Hematopoietic multipotent progenitor cell treated with erythropoietin and hydrocortisone succinate and interleukin-3 and kit ligand, for 15 days (in vitro differentiated cells): Measurements from ENCODE around the gene NCS1.
A peak's percentile ranks its signal among the peaks of the same experiment; 100 is the strongest.

ENCODE experiments used
- DNase-seq: peaks from one replicate; pipeline ENCODE4 v3.0.0-alpha.2; 2015; ENCODE audit warnings: low spot score

The NCS1 gene

DNA sequence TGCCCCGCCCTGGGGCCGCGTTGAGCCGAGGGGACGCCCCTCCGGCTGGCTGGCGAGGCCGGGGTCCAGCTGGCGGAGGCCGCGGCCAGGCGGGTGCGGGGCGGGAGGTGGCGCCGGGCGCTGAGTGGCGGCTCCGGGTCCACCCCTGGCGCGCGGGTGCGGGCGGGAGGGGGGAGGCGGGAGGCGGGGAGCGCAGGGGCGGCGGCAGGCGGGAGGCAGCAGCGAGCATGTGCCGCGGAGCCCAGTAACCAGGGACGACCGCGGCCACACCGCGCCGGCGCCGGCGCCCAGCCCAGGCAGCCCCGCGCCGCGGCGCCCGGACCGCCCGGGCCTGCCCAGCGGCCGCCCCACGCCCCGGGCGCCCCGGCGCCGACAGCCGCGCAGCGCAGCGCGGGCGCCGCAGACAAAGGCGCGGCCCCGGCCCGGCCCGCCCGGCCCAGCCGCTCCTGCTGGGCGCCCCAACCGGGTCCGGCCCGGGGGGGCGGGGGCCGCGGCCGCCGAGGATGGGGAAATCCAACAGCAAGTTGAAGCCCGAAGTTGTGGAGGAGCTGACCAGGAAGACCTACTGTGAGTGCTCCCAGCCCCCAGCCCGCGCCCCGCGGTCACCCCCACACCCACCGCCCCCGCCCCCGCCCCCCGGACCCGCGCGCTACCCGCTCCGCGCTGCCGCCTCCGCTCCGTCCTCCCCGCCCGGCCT, at the start of gene NCS1:
Gene NCS1, plus strand, starts transcription at position 244 of the 697 bp plus-strand sequence. Its CDS starts 260 bp downstream, at position 504.
- DNase-seq: peak; percentile 75

DNA sequence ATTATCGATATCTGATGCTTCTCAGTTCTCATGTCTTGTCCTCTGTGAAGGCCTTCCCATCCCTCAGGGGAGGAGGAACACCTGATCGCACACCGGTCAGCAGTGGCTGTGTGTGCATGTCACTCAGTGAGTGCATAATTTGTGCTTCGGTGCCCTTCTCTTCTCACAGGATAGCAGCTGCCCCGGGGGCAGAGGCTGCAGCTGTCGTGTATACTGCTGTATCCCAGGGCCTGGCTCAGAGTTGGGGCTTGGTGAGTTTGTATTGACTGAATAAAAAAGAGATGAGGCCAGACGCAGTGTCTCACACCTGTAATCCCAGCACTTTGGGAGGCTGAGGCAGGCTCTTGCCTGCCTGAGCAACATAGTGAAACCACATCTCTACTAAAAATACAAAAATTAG, 49.7 kb upstream of the NCS1 start:
- DNase-seq: no peak

DNA sequence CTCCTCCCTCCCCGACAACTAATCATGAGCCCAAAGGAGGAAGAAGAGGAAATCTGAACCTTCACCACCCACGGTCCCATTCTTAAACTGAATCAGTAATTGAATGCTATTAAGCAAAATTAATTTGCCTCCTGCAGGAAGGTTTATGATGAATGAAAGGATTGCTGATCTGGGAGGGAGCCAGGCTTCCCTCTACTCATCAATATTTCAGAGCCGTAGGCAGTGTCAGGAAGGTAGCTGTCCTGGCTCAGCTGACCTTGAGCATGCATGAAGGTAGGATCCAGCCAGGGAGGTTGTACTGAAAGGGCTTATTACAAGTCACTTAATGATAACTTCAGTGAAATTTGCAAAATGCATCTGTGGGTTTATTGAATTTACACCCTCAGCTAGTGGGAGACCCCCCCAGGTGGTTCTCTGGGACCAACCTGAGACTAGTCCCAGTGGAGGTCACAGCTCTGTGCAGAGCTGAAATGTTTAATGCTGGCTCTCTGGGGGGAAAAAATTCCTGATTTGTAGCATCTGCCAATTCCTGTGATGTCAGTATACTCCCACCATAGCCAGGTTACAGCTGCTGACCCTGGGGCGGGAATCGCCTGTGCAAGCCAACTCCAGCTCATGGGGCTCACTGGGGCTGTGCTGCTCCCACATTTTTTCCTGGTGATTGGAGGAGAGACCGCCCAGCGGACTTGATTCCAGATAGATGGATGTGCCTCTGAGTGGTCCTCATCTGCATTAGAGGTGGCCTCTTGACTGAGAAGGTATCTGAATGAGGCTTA, 47.9 kb upstream of the NCS1 start:
- no peak for DNase-seq

DNA sequence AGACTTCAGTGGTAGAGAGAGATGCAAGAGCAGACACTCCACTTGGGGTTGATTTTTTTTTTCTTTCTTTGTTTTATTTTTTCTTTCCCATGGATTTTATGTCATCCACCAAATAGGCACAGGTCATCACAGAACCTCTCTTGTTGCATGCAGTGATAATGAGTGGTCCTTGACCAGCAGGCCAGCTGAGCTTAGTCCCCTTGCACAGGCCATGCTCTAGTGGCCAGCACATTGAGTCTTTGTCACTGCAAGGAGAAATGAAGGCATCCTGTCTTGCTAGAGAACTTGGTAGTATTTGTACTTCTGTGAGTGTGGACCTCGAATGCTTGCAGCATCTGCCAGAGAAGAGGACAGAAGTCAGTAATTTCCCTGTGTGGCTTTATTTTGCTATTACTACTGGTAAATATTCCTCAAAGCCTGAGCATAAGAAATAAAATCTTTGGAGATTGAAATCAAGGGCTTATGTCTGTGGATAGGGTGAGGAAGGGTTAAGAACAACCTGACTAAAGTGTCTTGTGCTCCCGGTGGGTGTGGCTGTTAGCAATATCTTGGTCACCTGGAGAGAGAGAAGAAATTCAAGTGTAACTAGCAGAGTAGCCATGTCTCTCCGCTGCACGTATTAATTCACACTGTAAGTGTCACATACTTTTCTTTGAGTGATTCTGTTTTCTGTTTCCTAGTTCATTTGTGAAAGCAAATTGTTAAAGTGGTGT, 45.3 kb upstream of the NCS1 start:
- DNase-seq: no peak

DNA sequence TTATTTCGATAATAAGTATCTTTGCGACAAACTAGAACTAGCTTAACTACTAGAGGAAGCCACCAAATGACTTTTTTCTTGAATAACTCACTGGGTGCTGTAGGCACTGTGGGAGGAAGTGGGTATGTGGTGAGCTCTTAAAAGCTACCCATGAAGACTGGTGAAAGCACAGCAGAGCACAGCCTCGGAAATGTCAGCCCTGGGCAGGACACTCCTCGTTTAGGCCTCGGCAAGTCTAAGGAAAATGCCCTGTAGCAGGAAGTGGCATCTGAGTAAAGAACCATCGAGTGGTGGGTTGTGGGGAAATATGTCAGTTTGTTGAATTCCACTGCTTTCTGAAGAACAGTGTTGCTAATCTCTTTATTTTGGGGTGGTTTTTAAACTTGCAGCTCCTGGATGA, 44.0 kb upstream of the NCS1 start:
- no peak for DNase-seq

DNA sequence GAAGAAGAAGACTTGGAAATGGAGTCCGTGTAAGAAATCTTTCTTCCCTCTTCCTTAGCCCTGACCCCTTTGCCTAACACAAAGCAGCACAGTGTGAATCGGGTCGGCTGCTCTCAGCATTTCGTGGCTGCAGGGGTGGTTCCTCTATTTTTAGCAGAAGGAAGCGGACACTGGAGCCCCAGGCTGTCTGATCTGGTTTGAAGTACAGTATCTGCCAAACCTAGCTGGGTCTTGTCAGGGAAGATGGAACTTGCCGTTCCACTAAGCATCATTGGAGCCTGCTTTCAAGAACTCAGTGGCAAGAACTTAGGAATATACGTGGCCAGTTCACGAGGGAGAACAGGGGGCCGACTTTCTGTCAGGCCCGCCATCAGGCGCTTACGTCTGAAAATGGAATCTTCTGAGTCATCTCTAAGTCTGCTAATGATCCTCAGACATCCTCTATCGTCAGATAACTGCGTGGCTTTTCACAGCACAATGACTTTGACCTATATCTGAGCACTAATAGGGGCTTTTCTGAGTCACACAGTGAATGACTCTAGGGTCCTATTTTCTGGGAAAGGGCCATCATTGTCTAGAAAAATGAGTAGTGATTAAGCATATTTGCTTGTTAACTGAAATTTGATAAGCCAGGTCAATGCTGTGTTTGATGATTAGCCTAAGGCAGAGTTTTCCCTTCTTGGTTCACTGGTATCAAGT, 43.3 kb upstream of the NCS1 start:
- peak; percentile 75 for DNase-seq

DNA sequence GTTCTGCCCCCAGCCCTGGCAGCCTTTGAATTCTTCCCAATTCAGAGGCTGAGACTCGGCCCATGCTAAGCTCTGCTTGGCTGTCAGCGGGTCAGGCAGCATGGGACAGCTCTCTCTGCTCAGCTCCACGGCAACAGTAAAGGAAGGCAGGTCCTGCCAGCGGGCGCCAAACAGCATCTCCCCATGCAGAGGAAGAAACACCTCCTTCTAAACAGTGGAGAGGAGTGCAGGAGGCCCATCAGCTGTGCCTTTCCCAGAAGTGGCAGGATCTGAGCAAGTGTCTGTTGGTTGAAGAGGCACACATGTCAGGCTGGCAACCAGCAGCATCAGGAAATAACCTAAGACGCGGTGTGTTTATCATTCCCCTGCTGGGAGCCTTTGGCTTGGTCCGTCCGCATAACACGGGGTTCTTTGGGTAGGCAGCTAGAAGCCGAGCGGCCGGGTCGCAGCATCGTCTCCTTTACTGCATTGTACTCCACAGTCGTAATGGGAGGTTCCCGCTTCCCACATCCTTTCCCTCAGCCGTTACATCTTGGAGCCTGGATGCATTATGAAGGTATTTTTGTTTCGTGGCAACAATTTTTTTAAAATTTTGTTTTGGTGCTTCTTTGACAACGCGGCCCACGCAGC, 42.7 kb upstream of the NCS1 start:
- no peak for DNase-seq

DNA sequence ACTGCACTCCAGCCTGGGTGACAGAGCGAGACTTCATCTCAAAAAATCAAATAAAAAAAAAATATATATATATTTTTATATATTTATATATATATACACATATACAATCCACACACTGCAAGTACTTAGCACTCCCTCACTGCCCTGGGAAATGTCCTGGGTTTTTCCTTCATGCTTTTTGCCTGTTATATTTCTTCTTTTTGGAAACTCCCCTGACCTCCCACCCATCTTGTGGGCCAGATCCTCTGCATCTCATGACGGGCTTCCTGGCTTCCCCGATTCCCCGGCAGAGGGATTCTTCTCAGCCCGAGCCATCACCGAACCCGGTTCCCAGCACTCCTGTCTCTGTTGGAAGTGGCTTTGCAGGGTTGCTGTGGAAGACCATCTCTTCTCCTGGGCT, 39.5 kb upstream of the NCS1 start:
- no peak for DNase-seq

DNA sequence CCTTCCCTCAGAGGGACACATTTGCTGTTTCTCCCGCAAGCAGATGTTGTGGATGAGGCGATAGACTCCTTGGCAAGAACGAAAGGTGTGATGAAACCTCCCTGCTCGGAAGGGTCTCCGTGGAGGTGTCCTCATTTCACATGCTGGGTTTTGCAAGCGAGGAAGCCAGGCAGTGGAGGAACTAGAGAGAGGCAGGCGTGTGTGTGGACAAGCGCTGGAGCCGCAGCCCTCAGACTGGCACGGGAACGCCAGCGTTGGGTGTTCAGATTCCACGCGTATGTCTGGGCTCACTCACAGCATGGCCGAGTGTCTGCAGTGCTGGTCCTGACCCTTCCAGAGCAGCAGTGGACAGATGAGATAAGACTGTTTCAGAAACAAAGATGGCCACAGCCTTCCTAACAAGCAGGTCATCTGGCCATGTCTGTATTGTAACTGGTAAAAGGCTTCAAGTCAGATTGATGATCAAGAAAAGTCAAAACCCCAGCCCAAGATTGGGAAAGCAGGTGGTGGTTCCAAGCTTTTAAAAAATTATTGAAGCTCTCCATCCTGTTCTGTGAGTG, 35.0 kb upstream of the NCS1 start:
- no peak for DNase-seq

DNA sequence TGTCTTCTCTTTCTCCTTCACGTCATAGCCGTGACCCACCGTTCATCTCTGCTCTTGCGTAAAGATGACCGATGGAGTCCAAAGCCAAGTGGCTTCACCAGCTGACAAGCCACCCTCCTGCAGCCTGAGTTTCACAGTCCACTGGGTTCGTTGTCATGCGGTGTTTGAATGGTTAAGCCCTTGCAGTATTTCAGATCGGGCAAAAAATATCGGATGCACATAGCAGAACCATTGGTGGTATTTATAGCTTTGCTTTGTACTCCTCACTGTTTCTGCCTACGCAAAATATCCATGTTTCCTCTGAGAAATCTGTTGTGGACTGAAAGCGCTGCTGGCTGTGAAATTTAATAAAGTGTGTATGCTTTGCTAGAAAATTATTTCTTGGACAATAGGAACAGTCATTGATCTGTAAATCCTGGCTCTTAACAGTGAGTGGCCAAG, 34.5 kb upstream of the NCS1 start:
- no peak for DNase-seq

DNA sequence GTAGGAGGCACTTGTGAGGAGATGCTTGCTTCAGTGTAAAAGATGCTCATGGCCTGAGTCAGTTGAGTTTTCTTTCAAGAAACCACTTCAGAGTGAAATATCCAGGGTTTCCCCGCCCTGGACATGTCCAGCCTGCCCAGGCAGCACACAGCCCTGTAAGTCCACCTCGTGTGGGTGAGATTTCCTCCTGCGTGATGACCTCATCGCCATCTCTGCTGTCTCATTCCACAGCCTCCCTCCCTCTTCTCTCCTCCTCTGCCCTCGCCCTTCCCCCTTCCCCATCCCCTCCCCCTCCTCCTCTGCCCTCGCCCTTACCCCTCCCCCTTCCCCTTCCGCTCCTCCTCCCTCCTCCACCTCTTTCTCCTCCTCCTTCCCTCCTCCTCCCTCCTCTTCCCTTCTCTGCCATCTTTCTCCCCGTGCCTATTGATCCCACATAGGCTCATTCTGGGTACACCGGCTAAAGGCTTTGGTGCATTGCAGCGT, 34.0 kb upstream of the NCS1 start:
- peak; percentile 39 for DNase-seq

DNA sequence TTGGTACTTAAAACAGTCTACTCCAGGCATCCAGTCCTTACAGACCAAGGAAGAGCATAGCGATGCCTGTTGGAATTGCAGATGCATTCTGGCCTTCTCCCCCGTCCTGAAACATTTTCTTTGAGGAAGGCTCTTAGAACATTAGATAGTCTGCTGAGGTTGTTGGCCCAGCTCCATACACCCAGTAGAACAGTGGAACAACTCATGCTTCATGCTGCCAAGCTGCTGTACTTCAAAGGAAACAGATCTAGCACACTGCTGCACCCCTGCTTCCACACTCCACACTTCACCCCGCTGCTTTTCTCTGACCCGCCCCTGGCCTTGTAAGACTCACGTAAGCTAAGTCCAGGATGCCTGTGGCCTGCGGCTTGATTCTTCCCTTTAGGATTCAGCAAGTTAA, 33.4 kb upstream of the NCS1 start:
- peak; percentile 39 for DNase-seq

DNA sequence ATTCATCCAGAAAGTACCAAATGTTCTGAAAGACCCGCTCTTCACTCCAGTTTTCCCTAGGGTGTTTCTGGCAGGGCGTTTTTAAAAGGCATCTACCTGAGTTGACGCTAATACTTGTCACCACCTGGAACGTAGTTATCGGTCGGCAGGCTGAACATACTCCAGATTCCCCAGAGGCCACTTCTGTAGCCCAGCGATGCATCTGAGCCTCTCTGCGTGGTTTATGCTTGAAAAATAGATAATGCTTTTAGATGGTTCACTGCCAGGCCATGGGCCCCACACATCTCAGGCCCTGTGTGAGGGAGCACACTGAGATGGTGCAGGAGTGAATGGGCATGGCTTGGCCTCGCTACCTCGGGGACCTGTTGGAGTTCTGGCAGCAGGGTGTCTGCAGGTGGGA, 33.0 kb upstream of the NCS1 start:
- DNase-seq: no peak

DNA sequence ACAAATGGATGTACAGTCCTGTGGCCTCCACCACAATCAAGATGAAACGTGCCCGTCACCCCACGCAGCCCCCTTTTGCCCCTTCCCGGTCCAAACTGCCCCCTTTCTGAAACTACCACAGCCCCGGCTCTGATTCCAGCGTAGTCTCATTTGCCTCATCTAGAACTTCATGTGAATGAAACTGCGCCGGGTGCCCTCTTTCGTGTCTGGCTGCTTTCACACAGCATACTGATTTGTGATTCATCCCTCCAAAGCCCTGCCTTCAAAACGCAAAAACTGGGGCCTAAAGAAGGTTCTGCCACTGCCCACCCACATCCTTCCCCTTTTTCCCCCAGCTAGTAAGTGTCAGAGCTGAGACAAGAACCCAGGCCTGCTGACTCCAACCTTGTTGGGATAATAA, 31.5 kb upstream of the NCS1 start:
- no peak for DNase-seq

DNA sequence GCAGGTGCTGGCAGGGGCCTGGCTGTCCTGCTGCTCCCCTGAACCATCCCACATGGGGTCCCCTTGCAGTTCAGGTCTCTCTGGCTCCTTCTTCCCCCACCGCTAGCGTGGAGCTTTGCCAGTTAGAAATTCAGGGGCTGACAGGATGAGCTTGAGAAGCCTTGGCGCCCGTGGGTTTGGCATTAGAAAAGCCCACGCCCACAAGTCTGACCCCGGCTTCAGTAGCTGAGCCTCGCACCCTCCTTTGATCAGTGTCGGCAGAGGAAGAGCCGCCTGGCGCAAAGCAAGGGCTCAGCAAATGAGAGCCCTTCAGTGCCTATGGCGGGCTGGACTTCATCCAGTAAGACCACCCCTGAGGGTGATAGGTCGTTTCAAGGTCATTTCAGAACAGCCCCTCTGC, 30.1 kb upstream of the NCS1 start:
- no peak for DNase-seq

DNA sequence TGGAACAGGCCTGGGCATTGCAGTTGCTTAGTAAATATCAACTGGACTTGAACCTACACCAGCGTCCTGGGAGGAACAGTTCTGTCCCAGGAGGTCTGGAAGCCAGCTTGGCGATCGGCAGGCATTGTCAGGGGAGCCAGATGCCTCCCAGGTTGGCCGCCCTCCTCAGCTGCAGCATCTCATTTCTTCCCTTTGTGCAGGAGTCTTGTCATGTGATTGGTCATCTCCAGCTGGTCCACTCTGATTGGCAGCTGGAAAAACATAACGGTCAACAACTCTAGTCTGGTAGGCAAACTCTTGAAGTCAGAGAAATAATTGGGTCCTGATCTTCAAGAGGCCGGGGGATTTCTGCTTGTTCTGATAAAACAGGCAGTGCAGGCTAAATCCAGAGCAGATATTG, 29.6 kb upstream of the NCS1 start:
- DNase-seq: no peak

DNA sequence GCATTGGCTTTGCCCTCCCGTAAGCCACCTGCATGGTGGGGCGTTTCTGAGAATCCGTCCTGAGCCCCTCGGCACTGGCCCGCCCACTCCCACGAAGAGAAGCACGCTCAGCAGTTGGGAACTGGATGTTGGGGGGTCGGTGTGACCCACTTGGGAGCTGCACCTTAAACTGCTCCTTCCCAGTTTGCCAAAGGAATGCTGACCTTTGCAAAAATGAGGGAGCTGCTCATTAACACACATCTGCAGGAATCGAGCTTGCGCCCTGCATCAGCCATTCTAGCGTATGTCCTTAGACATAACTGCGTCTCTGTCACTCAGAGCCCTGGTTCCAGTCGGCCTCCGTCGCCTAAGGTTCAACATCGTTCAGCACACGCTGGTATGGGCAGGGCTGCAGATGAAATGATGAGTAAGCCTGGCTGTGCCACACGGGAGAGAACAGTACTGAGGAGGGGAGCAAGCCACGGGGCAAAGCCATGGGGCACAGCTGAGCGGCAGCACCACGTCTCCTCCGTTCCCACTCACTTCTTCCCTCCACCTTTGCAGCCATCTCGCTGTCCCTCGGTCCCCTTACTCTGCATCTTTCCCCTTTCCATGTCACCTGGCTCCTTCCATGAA, 28.8 kb upstream of the NCS1 start:
- DNase-seq: no peak

DNA sequence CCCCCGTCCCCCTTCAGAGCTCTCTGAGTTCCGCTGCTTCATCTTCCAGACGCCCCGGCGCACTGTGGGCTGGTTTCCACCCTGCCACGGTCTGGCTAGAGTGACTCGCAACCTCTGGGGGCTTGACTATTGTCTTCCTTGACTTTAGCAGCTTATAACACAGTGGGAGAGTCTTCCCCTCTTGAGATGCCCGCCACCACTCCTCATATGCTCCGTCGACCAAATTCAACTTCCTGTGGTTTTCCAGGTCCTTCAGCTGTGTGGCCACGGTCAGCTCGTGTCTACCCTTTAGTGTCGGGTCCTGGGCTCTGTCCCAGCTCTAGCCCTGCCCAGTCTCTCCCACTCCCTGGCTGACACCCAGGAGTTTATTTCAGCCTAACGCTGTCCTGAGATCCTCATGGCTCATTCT, 28.2 kb upstream of the NCS1 start:
- DNase-seq: no peak

DNA sequence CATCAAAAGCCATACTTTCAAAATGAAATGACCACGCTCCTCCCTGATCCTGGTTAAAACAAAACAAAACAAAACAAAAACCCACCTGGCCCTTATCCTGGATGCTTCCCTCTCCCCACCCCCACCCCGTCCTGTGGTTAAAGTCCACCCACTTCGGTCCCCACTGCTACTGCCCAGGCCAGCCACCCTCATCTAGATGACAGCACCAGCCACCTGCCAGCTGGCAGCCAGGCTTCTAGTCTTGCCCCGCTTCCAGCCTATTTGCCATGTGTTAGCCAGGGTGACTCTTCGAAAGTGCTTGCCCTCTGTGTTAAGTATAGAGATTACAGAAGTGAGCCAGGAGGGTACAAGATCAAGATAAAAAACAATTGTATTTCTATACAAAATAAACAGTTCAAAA, 27.5 kb upstream of the NCS1 start:
- DNase-seq: no peak

DNA sequence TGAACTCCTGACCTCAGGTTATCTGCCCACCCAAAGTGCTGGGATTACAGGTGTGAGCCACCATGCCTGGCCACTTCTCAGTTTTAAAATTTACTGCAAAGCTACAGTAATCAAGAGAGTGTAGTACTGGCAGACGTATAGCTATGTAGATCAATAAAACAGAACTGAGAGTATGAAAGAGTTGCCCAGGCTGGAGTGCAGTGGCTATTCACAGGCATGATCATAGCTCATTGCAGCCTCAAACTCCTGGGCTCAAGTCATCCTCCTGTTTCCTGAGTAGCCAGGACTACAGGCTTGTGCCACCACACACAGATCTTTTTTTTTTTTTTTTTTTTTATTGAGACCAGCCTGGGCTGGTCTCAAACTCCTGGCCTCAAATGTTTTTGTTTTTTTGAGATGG, 26.5 kb upstream of the NCS1 start:
- no peak for DNase-seq

DNA sequence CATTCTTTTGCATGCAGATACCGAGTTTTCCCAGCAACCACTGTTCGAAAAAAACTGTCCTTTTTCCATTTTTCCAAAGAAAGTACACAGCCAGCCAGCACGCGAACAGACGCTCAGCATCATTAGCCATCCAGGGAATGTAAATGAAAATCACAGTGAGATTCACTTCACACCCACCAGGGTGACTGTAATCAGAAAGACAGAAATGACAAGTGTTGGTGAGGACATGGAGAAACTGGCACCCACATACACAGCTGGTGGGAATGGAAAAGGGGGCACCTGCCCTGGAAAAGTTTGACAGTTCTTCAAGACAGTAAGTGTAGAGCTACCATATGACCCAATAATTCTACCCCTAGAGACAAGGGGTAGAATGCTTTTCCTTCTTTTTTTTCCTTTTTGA, 25.0 kb upstream of the NCS1 start:
- no peak for DNase-seq
